Loucy (cell line): Measurements from ENCODE around the gene ALG5.

ENCODE experiments used
- H2AFZ ChIP-seq: fragments of 200-600 bp; sonication (generic); 2 replicates; pipeline ENCODE4 v1.6.0; 2016; ENCODE audit warnings: antibody characterized with exemption, mild to moderate bottlenecking, low read length, moderate library complexity
- H3F3A ChIP-seq: fragments of 200-600 bp; 2 replicates; pipeline ENCODE4 v1.6.0; 2016; ENCODE audit warnings: antibody characterized with exemption, low read depth, mild to moderate bottlenecking
- H3K27me3 ChIP-seq: fragments of 200-600 bp; sonication (generic); 2 replicates; pipeline ENCODE4 v1.6.1; 2014; ENCODE audit warnings: low read length, mild to moderate bottlenecking; ENCODE audit not compliant: insufficient read depth, poor library complexity, severe bottlenecking
- H3K36me3 ChIP-seq: fragments of 200-600 bp; sonication (generic); 2 replicates; pipeline ENCODE4 v1.6.1; 2016; ENCODE audit warnings: low read length; ENCODE audit not compliant: insufficient read depth
- H3K4me1 ChIP-seq: fragments of 200-600 bp; sonication (generic); 2 replicates; pipeline ENCODE4 v1.5.1; 2014; ENCODE audit warnings: low read length, mild to moderate bottlenecking; ENCODE audit not compliant: insufficient read depth, poor library complexity, severe bottlenecking
- H3K4me2 ChIP-seq: fragments of 200-600 bp; sonication (generic); 2 replicates; pipeline ENCODE4 v1.6.0; 2014; ENCODE audit warnings: antibody characterized with exemption, low read length, low read depth, mild to moderate bottlenecking; ENCODE audit not compliant: poor library complexity, severe bottlenecking
- H3K4me3 ChIP-seq: fragments of 200-600 bp; sonication (generic); 2 replicates; pipeline ENCODE4 v1.5.1; 2014; ENCODE audit warnings: low read length, mild to moderate bottlenecking, mixed read lengths; ENCODE audit not compliant: poor library complexity, severe bottlenecking
- H3K79me2 ChIP-seq: fragments of 200-600 bp; sonication (generic); 2 replicates; pipeline ENCODE4 v1.6.1; 2014; ENCODE audit warnings: low read length; ENCODE audit not compliant: insufficient read depth
- H3K9ac ChIP-seq: fragments of 200-600 bp; sonication (generic); 2 replicates; pipeline ENCODE4 v1.6.0; 2014; ENCODE audit warnings: mild to moderate bottlenecking, low read depth, low read length, moderate library complexity; ENCODE audit not compliant: poor library complexity, severe bottlenecking
- H3K9me2 ChIP-seq: fragments of 200-600 bp; sonication (generic); replicated peaks from 2 replicates; pipeline ENCODE4 v1.6.1; 2016; ENCODE audit warnings: low read depth, low read length, mixed read lengths
- H3K9me3 ChIP-seq: fragments of 200-600 bp; sonication (generic); 2 replicates; pipeline ENCODE4 v1.6.1; 2014; ENCODE audit warnings: mild to moderate bottlenecking, antibody characterized with exemption, low read length, low read depth; ENCODE audit not compliant: insufficient read depth
- H4K20me1 ChIP-seq: fragments of 200-600 bp; sonication (generic); 2 replicates; pipeline ENCODE4 v1.6.0; 2014; ENCODE audit warnings: antibody characterized with exemption, low read length, mild to moderate bottlenecking; ENCODE audit not compliant: insufficient read depth, poor library complexity, severe bottlenecking
- EZH2phosphoT487 ChIP-seq: fragments of 200-600 bp; IDR thresholded peaks from 2 replicates; pipeline ENCODE4 v1.6.1; 2018; ENCODE audit warnings: antibody characterized with exemption, mild to moderate bottlenecking, moderate library complexity, borderline replicate concordance
- TF ChIP-seq, protein P1 (sequence below): fragments of 200-600 bp; sonication (generic); conservative IDR thresholded peaks from 2 replicates; pipeline ENCODE4 v1.5.1; 2014; ENCODE audit warnings: mild to moderate bottlenecking, antibody characterized with exemption, low read length

Gene ALG5

DNA sequence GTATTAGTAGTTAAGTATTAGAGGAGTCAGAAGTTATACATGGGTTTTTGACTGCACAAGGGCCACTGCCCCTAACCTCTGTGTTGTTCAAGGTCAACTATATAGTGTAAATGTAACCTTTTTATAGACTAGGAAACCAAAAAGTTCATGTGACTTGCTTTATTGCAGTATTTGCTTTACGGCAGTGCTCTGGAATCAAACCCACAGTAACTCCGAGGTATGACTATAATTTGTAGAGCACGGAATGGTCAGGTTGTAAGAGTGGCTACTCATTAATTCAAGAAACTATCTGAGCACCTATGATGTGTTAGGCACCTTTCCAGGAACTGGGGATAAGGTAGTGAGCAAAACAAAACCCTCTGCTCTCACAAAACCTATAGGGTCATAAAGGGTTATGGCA, 38.1 kb upstream of the ALG5 start:
- Histone ChIP-seq H3K9ac (no peak overlapping the region), H3K27me3 (no peaks in the 10 kb centered on the region), H3K79me2 (0 out of 2 replicates have a peak, but pooled peaks cover 3% of the 10 kb centered on the region), H3K9me3 (no peaks in the 10 kb centered on the region), H3K4me1 (no peaks in the 10 kb centered on the region), H4K20me1 (no peaks in the 10 kb centered on the region), H3F3A (no peaks in the 10 kb centered on the region), H2AFZ (no peak overlapping the region), H3K4me2 (no peak overlapping the region), H3K4me3 (no peak overlapping the region), H3K9me2 (no peaks in the 10 kb centered on the region), H3K36me3 (peaks cover 82% of the 10 kb centered on the region)
- TF ChIP-seq EZH2phosphoT487, result no peak
- TF ChIP-seq, protein P1, sequence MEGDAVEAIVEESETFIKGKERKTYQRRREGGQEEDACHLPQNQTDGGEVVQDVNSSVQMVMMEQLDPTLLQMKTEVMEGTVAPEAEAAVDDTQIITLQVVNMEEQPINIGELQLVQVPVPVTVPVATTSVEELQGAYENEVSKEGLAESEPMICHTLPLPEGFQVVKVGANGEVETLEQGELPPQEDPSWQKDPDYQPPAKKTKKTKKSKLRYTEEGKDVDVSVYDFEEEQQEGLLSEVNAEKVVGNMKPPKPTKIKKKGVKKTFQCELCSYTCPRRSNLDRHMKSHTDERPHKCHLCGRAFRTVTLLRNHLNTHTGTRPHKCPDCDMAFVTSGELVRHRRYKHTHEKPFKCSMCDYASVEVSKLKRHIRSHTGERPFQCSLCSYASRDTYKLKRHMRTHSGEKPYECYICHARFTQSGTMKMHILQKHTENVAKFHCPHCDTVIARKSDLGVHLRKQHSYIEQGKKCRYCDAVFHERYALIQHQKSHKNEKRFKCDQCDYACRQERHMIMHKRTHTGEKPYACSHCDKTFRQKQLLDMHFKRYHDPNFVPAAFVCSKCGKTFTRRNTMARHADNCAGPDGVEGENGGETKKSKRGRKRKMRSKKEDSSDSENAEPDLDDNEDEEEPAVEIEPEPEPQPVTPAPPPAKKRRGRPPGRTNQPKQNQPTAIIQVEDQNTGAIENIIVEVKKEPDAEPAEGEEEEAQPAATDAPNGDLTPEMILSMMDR, result no peak

DNA sequence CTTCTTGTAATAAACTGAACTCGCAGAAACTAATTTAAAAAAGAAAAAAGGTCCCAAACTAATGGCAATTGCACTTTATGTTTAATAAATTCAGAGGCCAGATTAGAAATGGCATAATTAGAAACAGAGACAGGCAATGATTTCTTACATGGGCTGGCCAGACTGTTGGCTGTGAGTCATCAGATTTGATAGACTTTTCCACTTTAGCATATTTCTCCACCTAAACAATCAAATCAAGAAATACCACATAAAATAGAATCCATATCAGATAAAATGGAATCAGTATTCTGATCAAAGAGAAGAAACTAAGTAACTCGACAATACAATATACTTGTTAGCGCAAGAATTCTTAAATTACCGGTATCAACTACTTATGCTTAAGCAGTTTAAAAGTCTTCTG, 30.5 kb upstream of the ALG5 start:
- TF ChIP-seq EZH2phosphoT487, result no peak
- TF ChIP-seq, protein P1, result no peak
- Histone ChIP-seq H3K36me3 (peaks cover 85% of the 10 kb centered on the region), H3K4me2 (no peak overlapping the region), H3K4me1 (no peaks in the 10 kb centered on the region), H2AFZ (no peak overlapping the region), H3F3A (no peaks in the 10 kb centered on the region), H3K9me3 (no peaks in the 10 kb centered on the region), H3K79me2 (no peaks in the 10 kb centered on the region), H3K4me3 (no peak overlapping the region), H3K27me3 (no peaks in the 10 kb centered on the region), H4K20me1 (no peaks in the 10 kb centered on the region), H3K9ac (no peak overlapping the region), H3K9me2 (no peaks in the 10 kb centered on the region)

DNA sequence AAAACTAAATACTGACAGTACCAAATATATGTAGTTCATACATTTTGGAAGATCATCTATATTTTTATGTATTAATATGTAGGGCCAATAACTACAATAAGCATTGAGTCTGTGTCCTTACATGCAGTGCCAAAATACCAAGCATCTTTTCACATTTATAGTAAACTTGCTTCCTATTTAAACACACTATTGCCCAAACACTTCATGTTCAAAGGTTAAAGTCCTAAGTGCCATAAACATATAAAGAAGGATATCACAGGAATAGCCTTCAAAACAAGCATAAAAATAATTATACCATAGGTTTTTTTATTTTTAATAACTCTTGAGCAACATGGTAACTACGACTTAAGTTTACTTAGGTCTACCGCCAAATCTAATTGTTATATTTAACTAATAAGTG, 28.5 kb upstream of the ALG5 start:
- Histone ChIP-seq H3K4me2 (no peak overlapping the region), H4K20me1 (peaks cover 1% of the 10 kb centered on the region), H3K4me1 (no peaks in the 10 kb centered on the region), H3K36me3 (peaks cover 88% of the 10 kb centered on the region), H3K79me2 (no peaks in the 10 kb centered on the region), H3K9ac (no peak overlapping the region), H2AFZ (no peak overlapping the region), H3F3A (no peaks in the 10 kb centered on the region), H3K9me2 (no peaks in the 10 kb centered on the region), H3K27me3 (no peaks in the 10 kb centered on the region), H3K9me3 (no peaks in the 10 kb centered on the region), H3K4me3 (no peak overlapping the region)
- TF ChIP-seq EZH2phosphoT487, result no peak

DNA sequence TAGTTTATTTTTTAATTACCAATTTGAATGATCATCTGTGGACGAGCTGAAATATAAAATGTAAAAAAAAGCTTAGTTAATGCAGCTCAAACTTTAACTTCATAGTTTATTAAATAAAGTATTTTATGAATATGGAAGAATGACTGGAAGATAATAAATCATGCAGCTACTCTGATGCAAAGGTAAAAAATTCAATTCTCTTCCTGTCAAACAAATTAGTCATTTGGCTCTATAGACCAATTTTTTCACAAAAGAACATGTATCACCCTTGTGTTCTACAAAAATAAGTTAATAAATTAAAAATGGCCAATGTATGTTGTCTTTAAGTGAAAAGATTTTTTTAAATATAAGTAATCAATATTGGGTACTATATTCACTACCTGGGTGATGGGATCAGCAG, 27.6 kb upstream of the ALG5 start:
- Histone ChIP-seq H3K79me2 (no peaks in the 10 kb centered on the region), H3K4me1 (no peaks in the 10 kb centered on the region), H3K36me3 (peaks cover 88% of the 10 kb centered on the region), H3F3A (no peaks in the 10 kb centered on the region), H3K4me2 (no peak overlapping the region), H3K4me3 (no peak overlapping the region), H3K27me3 (no peaks in the 10 kb centered on the region), H3K9me3 (no peaks in the 10 kb centered on the region), H4K20me1 (peaks cover 2% of the 10 kb centered on the region), H3K9me2 (no peaks in the 10 kb centered on the region), H2AFZ (no peak overlapping the region), H3K9ac (no peak overlapping the region)
- TF ChIP-seq EZH2phosphoT487, result no peak
- TF ChIP-seq, protein P1, result no peak
